Measurements from ENCODE around the gene ZNF597.

Gene ZNF597

GRCh38 chr16:3467182-3467581 is 23.9 kb upstream of the ZNF597 start:
- Histone ChIP-seq H3K27ac (ENCODE audit: low read depth, low read length, poor library complexity, severe bottlenecking) (no peak overlapping the region), H3K9me2 (ENCODE audit: low read depth, low read length) (no peaks in the 10 kb centered on the region), H3K4me3 (ENCODE audit: low read depth, low read length, poor library complexity, severe bottlenecking) (no peak overlapping the region), H3K27me3 (ENCODE audit: insufficient read depth, low read length) (no peaks in the 10 kb centered on the region), H4K20me1 (ENCODE audit: insufficient read depth, low read length) (no peaks in the 10 kb centered on the region), H3K79me2 (ENCODE audit: insufficient read depth, low read length) (peaks cover 42% of the 10 kb centered on the region), H3F3A (ENCODE audit: insufficient read depth, low read length) (no peaks in the 10 kb centered on the region), H3K4me2 (ENCODE audit: low read length) (no peak overlapping the region), H3K4me1 (ENCODE audit: insufficient read depth, low read length, severe bottlenecking) (no peaks in the 10 kb centered on the region), H3K9ac (ENCODE audit: low read length) (no peak overlapping the region), H2AFZ (ENCODE audit: low read length) (no peak overlapping the region), H3K9me3 (ENCODE audit: low read length) (no peaks in the 10 kb centered on the region), H3K36me3 (ENCODE audit: insufficient read depth, low read length) (peaks cover 19% of the 10 kb centered on the region)
- no peak for TF ChIP-seq EZH2 (IDR thresholded peaks at IDR 0.05; ENCODE audit: borderline replicate concordance, low read length)
- TF ChIP-seq CTCF (IDR thresholded peaks at IDR 0.05; ENCODE audit: low read length), result no peak

- H4K20me1 ChIP-seq (ENCODE audit: insufficient read depth, low read length), result no peaks in the 10 kb centered on the region
- peaks cover 19% of the 10 kb centered on the region for H3K36me3 ChIP-seq (ENCODE audit: insufficient read depth, low read length)
- no peak for TF ChIP-seq CTCF (IDR thresholded peaks at IDR 0.05; ENCODE audit: low read length)
Measured at GRCh38 chr16:3465911-3466584, 22.7 kb upstream of the ZNF597 start.

GRCh38 chr16:3465301-3465700 is 22.0 kb upstream of the ZNF597 start:
- Histone ChIP-seq H3K4me1 (ENCODE audit: insufficient read depth, low read length, severe bottlenecking) (peaks cover 9% of the 10 kb centered on the region), H3K9me2 (ENCODE audit: low read depth, low read length) (no peaks in the 10 kb centered on the region), H2AFZ (ENCODE audit: low read length) (no peak overlapping the region), H3K4me2 (ENCODE audit: low read length) (no peak overlapping the region), H3K4me3 (ENCODE audit: low read depth, low read length, poor library complexity, severe bottlenecking) (no peak overlapping the region), H3K27me3 (ENCODE audit: insufficient read depth, low read length) (no peaks in the 10 kb centered on the region), H3K9ac (ENCODE audit: low read length) (no peak overlapping the region), H3K9me3 (ENCODE audit: low read length) (no peaks in the 10 kb centered on the region), H4K20me1 (ENCODE audit: insufficient read depth, low read length) (no peaks in the 10 kb centered on the region), H3K27ac (ENCODE audit: low read depth, low read length, poor library complexity, severe bottlenecking) (no peak overlapping the region), H3K79me2 (ENCODE audit: insufficient read depth, low read length) (peaks cover 52% of the 10 kb centered on the region), H3F3A (ENCODE audit: insufficient read depth, low read length) (no peaks in the 10 kb centered on the region), H3K36me3 (ENCODE audit: insufficient read depth, low read length) (peaks cover 19% of the 10 kb centered on the region)
- TF ChIP-seq EZH2 (IDR thresholded peaks at IDR 0.05; ENCODE audit: borderline replicate concordance, low read length), result no peak
- TF ChIP-seq CTCF (IDR thresholded peaks at IDR 0.05; ENCODE audit: low read length), result no peak

More at GRCh38 chr16:3465911-3466584, 22.7 kb upstream of the ZNF597 start:
- no peak overlapping the region for H3K4me2 ChIP-seq (ENCODE audit: low read length)
- H3K27me3 ChIP-seq (ENCODE audit: insufficient read depth, low read length), result no peaks in the 10 kb centered on the region
- H3K9ac ChIP-seq (ENCODE audit: low read length), result no peak overlapping the region
- H2AFZ ChIP-seq (ENCODE audit: low read length), result no peak overlapping the region
- no peaks in the 10 kb centered on the region for H3K9me3 ChIP-seq (ENCODE audit: low read length)
- H3K4me1 ChIP-seq (ENCODE audit: insufficient read depth, low read length, severe bottlenecking), result peaks cover 4% of the 10 kb centered on the region
- no peak overlapping the region for H3K27ac ChIP-seq (ENCODE audit: low read depth, low read length, poor library complexity, severe bottlenecking)
- H3K9me2 ChIP-seq (ENCODE audit: low read depth, low read length), result no peaks in the 10 kb centered on the region
- no peak overlapping the region for H3K4me3 ChIP-seq (ENCODE audit: low read depth, low read length, poor library complexity, severe bottlenecking)
- H3K79me2 ChIP-seq (ENCODE audit: insufficient read depth, low read length), result peaks cover 53% of the 10 kb centered on the region
- H3F3A ChIP-seq (ENCODE audit: insufficient read depth, low read length), result no peaks in the 10 kb centered on the region
